SKM-1 treated with dmso at 0.1 percent for 144 hours (cell line): ENCODE data around the gene DOCK4.

Experiments used
- DNase-seq: peaks from one replicate; lab custom pipeline; 2025; ENCODE audit not compliant: unreplicated experiment; lab: John Stamatoyannopoulos, UW

DOCK4 gene

DNA sequence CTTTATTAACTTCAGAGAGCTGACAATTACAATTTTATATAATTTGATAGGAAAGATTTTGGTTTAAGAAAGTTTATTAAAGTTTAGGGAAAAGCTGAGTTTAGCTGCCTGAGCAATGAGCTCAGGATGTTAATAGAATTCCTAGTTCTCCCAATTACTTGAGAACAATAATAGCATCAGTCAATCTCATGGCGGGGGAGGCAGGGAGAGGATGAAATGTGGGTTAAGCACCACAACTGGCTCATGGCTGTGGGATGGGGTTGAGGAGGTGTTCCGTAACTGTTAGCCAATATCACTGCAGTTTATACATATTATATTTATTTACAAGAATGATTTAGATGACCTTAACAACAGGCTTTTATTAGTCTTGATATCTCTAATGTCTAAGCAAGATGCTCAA is 377.0 kb downstream of the DOCK4 start:
- DNase-seq = no peak

DNA sequence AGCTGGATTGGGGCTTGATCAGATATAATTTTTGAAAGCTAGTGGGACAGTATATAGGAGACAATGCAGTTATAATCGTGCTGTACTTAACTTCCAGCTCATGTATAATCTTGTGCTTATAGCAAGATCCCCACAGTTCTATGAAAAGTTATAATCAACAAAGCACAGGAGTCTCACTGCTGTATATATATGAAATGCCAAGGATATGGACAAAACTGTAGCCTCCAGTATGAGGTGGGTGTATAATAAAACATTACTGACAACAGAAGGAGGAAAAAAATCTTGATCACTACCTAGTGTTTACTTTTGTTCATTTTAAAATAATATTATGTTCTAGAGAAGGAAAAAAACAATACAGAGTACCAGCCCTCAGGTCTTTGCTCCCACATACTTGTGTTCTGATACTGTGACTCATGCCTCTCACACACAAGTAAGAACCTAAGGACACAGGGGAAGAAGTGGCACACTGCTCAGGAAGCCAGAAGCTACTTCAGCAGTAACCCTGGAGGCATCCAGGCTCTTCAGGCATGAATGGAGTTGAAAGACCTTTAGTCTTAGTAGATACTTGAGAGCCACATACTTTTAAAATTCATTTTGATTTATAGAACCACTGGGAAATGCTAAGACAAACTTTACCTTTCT is 378.2 kb downstream of the DOCK4 start:
- no peak for DNase-seq

DNA sequence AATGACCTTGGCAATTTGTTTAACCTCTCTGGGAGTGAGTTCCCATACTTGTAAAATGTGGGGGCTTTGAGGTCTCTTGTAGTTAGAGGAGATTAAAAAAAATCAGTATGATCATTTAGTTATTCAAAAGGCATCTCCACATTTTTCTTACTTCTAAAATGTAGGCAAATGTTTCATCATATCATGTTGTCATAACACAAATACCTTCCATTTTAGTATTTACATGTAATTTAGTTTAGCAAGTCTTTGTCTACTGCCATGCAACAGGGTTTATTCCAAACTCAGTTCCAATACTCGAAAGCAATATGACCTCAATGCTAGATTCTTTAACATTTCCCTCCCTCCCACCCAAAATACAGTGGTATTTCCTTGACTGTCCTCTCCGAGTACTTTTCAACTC is 381.2 kb downstream of the DOCK4 start:
- no peak for DNase-seq

- no peak for DNase-seq
Measured at GRCh38 chr7:111823826-111824225, 382.4 kb downstream of the DOCK4 start.

DNA sequence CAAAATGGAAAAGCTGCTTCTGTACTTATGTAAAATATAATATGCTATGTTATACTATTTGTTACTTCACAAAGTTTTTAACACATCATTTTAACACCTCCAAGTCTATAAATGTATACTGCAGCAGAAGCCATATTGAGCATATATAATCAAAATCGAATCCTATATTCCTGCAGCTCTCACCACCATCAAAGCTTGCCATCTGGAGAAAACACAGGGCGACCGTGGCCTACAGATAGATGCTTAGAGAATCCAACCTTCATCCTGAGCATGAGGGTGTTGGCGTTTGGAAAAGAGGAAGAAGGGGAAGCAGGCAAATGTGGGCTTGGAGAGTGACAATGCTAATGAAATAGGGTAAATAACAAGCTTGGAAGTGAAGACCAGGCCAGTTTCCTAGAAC is 385.2 kb downstream of the DOCK4 start:
- DNase-seq = no peak

DNA sequence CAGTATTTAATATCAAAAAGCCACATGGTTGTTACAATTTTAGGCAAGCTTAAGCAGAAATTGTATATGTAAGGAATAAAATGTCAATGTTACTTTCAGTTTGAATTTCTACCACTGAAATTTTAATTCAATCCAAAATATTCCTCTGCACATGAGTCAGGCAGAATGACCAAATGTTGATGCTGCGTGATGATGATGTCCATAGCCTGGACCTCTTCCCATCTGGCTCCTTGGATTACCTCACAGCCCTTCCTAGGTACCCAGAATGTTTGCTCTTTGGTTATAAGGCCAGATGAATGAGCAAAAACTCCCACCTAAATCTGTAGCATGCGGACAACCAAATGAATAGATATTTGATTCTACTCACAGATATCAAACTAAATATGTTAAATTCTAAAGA is 385.6 kb downstream of the DOCK4 start:
- no peak for DNase-seq

DNA sequence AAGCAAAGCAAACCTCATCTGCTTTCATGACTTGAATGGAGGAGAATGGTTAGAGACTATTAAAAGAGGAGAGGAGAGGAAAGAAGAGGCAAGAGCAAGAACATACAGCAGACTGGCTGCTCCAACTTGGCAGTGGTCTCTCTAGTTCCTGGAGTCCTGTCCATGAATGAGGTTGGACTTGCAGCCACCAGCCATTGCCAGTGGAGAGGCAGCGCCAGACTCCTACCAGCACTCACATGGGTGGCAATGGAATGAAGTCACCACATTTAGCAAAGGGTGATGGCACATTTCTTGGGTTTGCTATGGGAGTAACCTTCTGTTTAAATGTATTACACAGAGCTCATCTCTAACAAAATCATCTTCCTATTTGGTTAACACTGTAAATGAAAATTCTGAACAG is 386.1 kb downstream of the DOCK4 start:
- DNase-seq = no peak

GRCh38 chr7:111815354-111815753 is 390.8 kb downstream of the DOCK4 start:
- no peak for DNase-seq

GRCh38 chr7:111813306-111813705 is 392.9 kb downstream of the DOCK4 start:
- DNase-seq = no peak

GRCh38 chr7:111806232-111806631 is 400.0 kb downstream of the DOCK4 start:
- no peak for DNase-seq

GRCh38 chr7:111803015-111803758 is 403.0 kb downstream of the DOCK4 start:
- DNase-seq = no peak

GRCh38 chr7:111802194-111802772 is 403.9 kb downstream of the DOCK4 start:
- DNase-seq = no peak

GRCh38 chr7:111801277-111801676 is 404.9 kb downstream of the DOCK4 start:
- DNase-seq = no peak

DNA sequence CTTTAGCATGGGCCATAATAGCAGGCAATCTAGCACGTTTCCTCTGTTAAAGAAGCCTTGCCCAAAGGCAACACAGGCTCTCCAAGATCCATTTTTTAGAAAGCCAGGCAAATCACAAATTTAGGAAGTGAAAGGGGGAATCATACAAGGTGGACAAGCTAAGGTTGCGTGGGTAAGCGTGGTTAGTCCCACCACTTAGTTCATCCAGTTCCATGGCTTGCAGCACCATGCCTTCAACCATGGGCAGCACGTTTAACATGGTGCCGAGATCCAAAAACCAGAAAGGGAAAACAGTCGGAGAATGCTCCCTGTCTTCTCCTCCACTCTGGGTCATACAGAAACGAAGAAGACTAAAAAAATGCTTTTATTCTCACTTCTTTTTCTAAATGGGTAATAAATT is 409.5 kb downstream of the DOCK4 start:
- no peak for DNase-seq

GRCh38 chr7:111789870-111790269 is 416.3 kb downstream of the DOCK4 start:
- no peak for DNase-seq

DNA sequence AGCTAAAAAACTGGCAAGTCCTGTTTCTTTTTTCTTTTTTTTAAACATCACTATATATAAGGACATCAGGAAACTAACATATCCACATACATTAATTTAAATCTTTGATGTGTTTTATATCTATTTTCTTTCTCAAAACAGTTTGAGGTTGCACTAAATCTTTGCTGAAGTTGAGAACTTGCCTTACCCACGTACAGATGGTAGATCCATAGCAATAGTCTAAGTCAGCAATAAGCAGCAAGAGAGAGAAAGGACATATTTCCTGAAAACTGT is 417.2 kb downstream of the DOCK4 start:
- no peak for DNase-seq

DNA sequence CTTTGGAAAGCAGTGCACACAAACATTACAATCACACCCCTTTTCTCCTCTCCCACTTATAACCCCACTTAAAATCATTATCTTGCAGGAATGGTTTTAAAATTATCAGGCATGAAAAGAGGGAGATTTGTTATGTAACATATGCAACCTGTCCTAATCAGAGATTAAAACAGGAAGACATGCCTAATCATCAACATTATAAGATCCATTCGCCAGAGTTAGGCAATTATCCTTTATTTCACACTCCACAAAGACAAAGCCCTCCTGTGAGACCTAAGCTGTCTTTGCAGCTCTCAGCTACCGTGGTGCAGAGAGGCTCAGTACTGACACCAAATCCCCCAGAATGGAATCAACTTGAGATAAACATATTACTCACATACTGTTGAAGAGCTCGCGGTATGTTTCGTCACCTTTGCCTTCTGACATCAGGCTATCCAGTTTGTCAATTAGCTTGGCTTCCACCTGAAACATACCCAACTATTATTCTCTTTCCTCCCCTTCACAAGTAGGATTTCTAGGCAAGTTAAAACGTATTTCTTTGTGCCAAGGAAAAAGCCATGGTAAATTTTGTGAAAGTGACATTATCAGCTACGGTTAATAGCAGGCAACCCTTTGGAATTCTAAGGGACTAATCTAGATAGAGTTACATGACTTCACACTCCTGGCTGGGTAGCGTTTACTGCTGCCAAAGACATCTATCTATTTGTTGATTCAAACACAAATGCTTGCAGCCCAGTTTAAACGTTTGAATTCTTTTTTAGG is 417.7 kb downstream of the DOCK4 start:
- DNase-seq = no peak

DNA sequence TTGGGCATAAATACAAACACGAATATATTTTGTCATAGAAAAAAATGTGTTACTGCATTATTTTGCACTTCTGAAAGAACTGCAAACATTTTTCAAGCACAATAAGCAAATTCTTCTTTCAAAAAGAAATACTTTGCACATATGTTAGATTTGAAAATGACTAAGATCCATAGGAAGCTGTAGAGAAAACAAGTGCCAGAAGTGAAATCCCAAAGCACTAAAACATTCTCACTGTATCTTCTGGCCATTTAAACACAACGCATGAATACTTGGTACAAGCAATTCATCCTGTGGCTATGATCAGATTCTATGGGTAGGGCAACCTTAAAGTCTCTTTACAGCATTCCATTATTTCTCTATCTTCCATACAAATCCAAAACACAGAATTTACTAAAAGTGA is 418.5 kb downstream of the DOCK4 start:
- DNase-seq = no peak

GRCh38 chr7:111787099-111787498 is 419.1 kb downstream of the DOCK4 start:
- no peak for DNase-seq

DNA sequence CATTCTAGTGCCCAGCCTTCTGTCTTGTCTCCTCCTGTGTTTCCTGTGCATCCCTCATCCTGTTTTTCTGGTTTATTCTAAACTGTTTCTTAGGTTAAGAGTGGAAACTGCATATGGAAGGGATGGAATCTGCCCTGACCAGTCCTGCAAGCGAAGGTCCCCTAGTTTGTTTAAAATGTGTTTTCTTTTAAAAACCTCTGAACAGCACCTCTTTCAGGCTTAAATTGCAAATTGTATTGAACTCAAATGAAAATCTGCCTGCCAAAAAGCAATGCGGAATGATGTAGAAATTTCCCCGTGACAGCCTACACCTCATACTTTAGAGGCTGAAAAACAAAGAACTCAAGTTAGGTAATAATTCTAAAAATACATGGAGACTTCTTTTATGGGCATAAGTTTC is 421.1 kb downstream of the DOCK4 start:
- DNase-seq = no peak

DNA sequence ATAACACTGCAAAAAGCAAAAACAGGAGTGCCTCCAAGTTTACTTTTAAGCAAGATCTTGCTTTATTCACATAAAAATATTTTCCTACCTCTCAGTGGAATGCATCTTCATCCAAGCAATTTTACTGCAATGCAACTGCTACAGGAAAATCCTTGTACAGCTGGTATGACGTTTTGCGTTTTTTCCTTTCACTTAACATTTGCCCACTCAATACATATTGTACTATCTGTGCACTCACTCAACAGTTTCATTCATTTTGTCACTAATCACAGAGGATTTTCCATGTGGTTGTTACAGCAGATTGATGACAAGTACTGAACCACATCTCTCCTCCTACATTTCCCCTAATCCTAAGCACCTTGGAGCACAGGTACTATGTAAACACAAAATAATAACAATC is 421.9 kb downstream of the DOCK4 start:
- no peak for DNase-seq

DNA sequence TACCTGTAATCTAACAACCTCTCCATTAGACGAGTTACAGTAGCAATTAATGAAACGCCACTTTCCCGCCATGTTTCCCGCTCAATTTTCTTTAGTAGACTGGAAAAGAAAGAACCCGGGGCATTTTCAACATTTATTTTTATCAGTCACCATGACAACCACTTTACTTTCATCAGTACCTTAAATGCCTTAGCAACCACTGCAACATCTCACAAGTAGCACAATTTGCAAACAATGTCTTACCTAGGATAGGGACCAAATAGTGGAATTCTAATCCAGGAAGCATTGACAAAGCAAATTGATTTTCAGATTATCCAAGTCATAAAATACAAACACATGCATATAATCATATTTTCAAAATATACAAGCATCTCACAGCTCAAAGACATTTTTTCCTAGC is 422.3 kb downstream of the DOCK4 start:
- DNase-seq = no peak
